ENCODE results near the gene SEMA4G. TPM values are rescaled to one million over a fixed set of nuclear protein-coding genes. Genes with fewer than 3 reads are reported as not detected.

SEMA4G gene
- total and polyA plus RNA-seq, 2 experiments from 2014 or later: 5.3 to 8.5 TPM

DNA sequence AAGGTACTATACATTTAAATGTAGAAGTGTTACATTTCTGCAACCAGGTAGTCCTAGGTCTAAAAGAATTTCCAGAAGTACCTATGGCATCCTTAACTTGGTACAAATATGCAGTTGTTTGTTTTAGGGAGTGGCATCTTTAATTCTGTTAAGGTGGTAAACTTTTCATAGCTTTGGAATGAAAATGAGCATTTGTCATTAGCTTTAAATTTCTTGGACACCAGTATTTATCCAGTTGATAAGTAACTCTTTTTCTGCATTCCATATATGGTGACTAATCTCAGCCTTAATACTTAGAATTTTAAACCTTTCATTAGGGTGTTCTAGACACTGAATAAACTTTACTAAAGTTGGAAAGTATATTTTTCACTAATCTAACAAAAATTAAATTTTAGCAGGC is 45.7 kb upstream of the SEMA4G start:
- no peak overlapping the region for H3K4me2 ChIP-seq
- DNase-seq (ENCODE audit: low spot score) (no peak), ATAC-seq (no peak)
- no peaks in the 10 kb centered on the region for H3K79me2 ChIP-seq (replicated peaks; ENCODE audit: insufficient read depth)
- peaks cover 36% of the 10 kb centered on the region for H3K36me3 ChIP-seq (ENCODE audit: insufficient read depth)
- 0 out of 2 replicates have a peak, but pooled peaks cover 2% of the 10 kb centered on the region for H4K20me1 ChIP-seq (replicated peaks; ENCODE audit: insufficient read depth)
- H3K4me3 ChIP-seq: no peak overlapping the region
- Mint-ChIP-seq H3K4me3 (no peak overlapping the region), H3K4me1 (peaks cover 5% of the 10 kb centered on the region; the same call in 2 of the 3 replicates), H3K36me3 (ENCODE audit: low read depth) (peaks cover 44% of the 10 kb centered on the region), H3K9me3 (no peaks in the 10 kb centered on the region), H3K27me3 (ENCODE audit: insufficient read depth, low read depth, poor library complexity) (no peaks in the 10 kb centered on the region), H3K27ac (no peak overlapping the region)
- no peak overlapping the region for H2AFZ ChIP-seq
- H3K4me1 ChIP-seq (ENCODE audit: insufficient read depth): no peaks in the 10 kb centered on the region
- H3K27ac ChIP-seq (ENCODE audit: low read depth): no peak overlapping the region
- no peaks in the 10 kb centered on the region for H3K27me3 ChIP-seq (ENCODE audit: insufficient read depth)
- TF ChIP-seq ZNF114 (CRISPR knock-in tag; IDR thresholded peaks at IDR 0.05) (no peak), EZH2phosphoT487 (IDR thresholded peaks at IDR 0.05; ENCODE audit: unreplicated experiment) (no peak), ZNF331 (CRISPR knock-in tag; IDR thresholded peaks at IDR 0.05; ENCODE audit: low read depth) (no peak), CREB1 (CRISPR knock-in tag; IDR thresholded peaks at IDR 0.05; ENCODE audit: low read depth) (no peak), POLR2AphosphoS5 (IDR thresholded peaks at IDR 0.05; ENCODE audit: low read depth) (no peak), STAT1 (IDR thresholded peaks at IDR 0.05; ENCODE audit: unreplicated experiment) (no peak), JUNB (IDR thresholded peaks at IDR 0.05; ENCODE audit: unreplicated experiment) (no peak), NANOG (IDR thresholded peaks at IDR 0.05; ENCODE audit: borderline replicate concordance) (no peak), EZH2 (IDR thresholded peaks at IDR 0.05; ENCODE audit: low read depth, unreplicated experiment) (no peak)
- TF ChIP-seq, protein P1, sequence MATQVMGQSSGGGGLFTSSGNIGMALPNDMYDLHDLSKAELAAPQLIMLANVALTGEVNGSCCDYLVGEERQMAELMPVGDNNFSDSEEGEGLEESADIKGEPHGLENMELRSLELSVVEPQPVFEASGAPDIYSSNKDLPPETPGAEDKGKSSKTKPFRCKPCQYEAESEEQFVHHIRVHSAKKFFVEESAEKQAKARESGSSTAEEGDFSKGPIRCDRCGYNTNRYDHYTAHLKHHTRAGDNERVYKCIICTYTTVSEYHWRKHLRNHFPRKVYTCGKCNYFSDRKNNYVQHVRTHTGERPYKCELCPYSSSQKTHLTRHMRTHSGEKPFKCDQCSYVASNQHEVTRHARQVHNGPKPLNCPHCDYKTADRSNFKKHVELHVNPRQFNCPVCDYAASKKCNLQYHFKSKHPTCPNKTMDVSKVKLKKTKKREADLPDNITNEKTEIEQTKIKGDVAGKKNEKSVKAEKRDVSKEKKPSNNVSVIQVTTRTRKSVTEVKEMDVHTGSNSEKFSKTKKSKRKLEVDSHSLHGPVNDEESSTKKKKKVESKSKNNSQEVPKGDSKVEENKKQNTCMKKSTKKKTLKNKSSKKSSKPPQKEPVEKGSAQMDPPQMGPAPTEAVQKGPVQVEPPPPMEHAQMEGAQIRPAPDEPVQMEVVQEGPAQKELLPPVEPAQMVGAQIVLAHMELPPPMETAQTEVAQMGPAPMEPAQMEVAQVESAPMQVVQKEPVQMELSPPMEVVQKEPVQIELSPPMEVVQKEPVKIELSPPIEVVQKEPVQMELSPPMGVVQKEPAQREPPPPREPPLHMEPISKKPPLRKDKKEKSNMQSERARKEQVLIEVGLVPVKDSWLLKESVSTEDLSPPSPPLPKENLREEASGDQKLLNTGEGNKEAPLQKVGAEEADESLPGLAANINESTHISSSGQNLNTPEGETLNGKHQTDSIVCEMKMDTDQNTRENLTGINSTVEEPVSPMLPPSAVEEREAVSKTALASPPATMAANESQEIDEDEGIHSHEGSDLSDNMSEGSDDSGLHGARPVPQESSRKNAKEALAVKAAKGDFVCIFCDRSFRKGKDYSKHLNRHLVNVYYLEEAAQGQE (IDR thresholded peaks at IDR 0.05; ENCODE audit: unreplicated experiment): no peak
- TF ChIP-seq, protein P2, sequence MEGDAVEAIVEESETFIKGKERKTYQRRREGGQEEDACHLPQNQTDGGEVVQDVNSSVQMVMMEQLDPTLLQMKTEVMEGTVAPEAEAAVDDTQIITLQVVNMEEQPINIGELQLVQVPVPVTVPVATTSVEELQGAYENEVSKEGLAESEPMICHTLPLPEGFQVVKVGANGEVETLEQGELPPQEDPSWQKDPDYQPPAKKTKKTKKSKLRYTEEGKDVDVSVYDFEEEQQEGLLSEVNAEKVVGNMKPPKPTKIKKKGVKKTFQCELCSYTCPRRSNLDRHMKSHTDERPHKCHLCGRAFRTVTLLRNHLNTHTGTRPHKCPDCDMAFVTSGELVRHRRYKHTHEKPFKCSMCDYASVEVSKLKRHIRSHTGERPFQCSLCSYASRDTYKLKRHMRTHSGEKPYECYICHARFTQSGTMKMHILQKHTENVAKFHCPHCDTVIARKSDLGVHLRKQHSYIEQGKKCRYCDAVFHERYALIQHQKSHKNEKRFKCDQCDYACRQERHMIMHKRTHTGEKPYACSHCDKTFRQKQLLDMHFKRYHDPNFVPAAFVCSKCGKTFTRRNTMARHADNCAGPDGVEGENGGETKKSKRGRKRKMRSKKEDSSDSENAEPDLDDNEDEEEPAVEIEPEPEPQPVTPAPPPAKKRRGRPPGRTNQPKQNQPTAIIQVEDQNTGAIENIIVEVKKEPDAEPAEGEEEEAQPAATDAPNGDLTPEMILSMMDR (conservative IDR thresholded peaks at IDR 0.05; ENCODE audit: low read depth in 2 of 2): no peak
- TF ChIP-seq, protein P3, sequence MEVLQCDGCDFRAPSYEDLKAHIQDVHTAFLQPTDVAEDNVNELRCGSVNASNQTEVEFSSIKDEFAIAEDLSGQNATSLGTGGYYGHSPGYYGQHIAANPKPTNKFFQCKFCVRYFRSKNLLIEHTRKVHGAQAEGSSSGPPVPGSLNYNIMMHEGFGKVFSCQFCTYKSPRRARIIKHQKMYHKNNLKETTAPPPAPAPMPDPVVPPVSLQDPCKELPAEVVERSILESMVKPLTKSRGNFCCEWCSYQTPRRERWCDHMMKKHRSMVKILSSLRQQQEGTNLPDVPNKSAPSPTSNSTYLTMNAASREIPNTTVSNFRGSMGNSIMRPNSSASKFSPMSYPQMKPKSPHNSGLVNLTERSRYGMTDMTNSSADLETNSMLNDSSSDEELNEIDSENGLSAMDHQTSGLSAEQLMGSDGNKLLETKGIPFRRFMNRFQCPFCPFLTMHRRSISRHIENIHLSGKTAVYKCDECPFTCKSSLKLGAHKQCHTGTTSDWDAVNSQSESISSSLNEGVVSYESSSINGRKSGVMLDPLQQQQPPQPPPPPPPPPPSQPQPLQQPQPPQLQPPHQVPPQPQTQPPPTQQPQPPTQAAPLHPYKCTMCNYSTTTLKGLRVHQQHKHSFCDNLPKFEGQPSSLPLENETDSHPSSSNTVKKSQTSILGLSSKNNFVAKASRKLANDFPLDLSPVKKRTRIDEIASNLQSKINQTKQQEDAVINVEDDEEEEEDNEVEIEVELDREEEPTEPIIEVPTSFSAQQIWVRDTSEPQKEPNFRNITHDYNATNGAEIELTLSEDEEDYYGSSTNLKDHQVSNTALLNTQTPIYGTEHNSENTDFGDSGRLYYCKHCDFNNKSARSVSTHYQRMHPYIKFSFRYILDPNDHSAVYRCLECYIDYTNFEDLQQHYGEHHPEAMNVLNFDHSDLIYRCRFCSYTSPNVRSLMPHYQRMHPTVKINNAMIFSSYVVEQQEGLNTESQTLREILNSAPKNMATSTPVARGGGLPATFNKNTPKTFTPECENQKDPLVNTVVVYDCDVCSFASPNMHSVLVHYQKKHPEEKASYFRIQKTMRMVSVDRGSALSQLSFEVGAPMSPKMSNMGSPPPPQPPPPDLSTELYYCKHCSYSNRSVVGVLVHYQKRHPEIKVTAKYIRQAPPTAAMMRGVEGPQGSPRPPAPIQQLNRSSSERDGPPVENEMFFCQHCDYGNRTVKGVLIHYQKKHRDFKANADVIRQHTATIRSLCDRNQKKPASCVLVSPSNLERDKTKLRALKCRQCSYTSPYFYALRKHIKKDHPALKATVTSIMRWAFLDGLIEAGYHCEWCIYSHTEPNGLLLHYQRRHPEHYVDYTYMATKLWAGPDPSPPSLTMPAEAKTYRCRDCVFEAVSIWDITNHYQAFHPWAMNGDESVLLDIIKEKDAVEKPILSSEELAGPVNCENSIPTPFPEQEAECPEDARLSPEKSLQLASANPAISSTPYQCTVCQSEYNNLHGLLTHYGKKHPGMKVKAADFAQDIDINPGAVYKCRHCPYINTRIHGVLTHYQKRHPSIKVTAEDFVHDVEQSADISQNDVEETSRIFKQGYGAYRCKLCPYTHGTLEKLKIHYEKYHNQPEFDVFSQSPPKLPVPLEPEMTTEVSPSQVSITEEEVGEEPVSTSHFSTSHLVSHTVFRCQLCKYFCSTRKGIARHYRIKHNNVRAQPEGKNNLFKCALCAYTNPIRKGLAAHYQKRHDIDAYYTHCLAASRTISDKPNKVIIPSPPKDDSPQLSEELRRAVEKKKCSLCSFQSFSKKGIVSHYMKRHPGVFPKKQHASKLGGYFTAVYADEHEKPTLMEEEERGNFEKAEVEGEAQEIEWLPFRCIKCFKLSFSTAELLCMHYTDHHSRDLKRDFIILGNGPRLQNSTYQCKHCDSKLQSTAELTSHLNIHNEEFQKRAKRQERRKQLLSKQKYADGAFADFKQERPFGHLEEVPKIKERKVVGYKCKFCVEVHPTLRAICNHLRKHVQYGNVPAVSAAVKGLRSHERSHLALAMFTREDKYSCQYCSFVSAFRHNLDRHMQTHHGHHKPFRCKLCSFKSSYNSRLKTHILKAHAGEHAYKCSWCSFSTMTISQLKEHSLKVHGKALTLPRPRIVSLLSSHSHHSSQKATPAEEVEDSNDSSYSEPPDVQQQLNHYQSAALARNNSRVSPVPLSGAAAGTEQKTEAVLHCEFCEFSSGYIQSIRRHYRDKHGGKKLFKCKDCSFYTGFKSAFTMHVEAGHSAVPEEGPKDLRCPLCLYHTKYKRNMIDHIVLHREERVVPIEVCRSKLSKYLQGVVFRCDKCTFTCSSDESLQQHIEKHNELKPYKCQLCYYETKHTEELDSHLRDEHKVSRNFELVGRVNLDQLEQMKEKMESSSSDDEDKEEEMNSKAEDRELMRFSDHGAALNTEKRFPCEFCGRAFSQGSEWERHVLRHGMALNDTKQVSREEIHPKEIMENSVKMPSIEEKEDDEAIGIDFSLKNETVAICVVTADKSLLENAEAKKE (CRISPR knock-in tag; IDR thresholded peaks at IDR 0.05): no peak
- TF ChIP-seq, protein P4, sequence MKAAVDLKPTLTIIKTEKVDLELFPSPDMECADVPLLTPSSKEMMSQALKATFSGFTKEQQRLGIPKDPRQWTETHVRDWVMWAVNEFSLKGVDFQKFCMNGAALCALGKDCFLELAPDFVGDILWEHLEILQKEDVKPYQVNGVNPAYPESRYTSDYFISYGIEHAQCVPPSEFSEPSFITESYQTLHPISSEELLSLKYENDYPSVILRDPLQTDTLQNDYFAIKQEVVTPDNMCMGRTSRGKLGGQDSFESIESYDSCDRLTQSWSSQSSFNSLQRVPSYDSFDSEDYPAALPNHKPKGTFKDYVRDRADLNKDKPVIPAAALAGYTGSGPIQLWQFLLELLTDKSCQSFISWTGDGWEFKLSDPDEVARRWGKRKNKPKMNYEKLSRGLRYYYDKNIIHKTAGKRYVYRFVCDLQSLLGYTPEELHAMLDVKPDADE (IDR thresholded peaks at IDR 0.05): no peak
- H3K9me2 ChIP-seq (ENCODE audit: insufficient read depth): no peaks in the 10 kb centered on the region
- no peaks in the 10 kb centered on the region for H3F3A ChIP-seq (replicated peaks; ENCODE audit: low read depth)
